HL-60 (cell line): Measurements from ENCODE around the gene GGACT.

ENCODE experiments used
- DNase-seq, 2 experiments: peaks; one replicate each; pipeline ENCODE4 v3.0.0-alpha.2; 2010 to 2020; ENCODE audit warnings: low read depth in 1 of 2, low spot score in 1 of 2
- H3K27ac ChIP-seq: fragments of 250-450 bp; sonication (Bioruptor Pico); replicated peaks from 2 replicates; pipeline ENCODE4 v1.5.1; 2020; ENCODE audit warnings: mild to moderate bottlenecking, moderate library complexity
- H3K27me3 ChIP-seq: fragments of 250-450 bp; sonication (Bioruptor Pico); 2 replicates; pipeline ENCODE4 v1.5.1; 2021; ENCODE audit warnings: mild to moderate bottlenecking, moderate library complexity; ENCODE audit not compliant: insufficient read depth, poor library complexity, severe bottlenecking
- H3K4me3 ChIP-seq: replicated peaks from 2 replicates; pipeline ENCODE4 v1.5.1; 2011; ENCODE audit warnings: mild to moderate bottlenecking, control low read depth, low read length; ENCODE audit not compliant: insufficient read depth
- CTCF ChIP-seq: IDR thresholded peaks from one replicate; pipeline ENCODE4 v1.5.1; 2011; ENCODE audit warnings: low read length, control low read depth, inconsistent platforms; ENCODE audit not compliant: insufficient read depth
- GABPA ChIP-seq: IDR thresholded peaks from 2 replicates; pipeline ENCODE4 v1.6.1; 2012; ENCODE audit warnings: low read depth
- POLR2AphosphoS5 ChIP-seq: IDR thresholded peaks from 2 replicates; pipeline ENCODE4 v1.6.1; 2012; ENCODE audit warnings: low read depth
- REST ChIP-seq: IDR thresholded peaks from 2 replicates; pipeline ENCODE4 v1.6.1; 2012; ENCODE audit warnings: low read depth; ENCODE audit not compliant: insufficient replicate concordance
- SPI1 ChIP-seq: IDR thresholded peaks from 2 replicates; pipeline ENCODE4 v1.6.1; 2012; ENCODE audit warnings: low read depth, mild to moderate bottlenecking, borderline replicate concordance

The GGACT gene

GRCh38 chr13:100528820-100529219 lies 59.8 kb downstream of the GGACT start:
- Histone ChIP-seq H3K27me3 (no peaks in the 10 kb centered on the region), H3K27ac (no peak overlapping the region), H3K4me3 (no peak overlapping the region)
- DNase-seq, result no peak
- TF ChIP-seq SPI1, result no peak
- no peak for TF ChIP-seq POLR2AphosphoS5
- no peak for TF ChIP-seq CTCF
- TF ChIP-seq REST, result no peak
- no peak for TF ChIP-seq GABPA

GRCh38 chr13:100528353-100528752 lies 60.2 kb downstream of the GGACT start:
- Histone ChIP-seq H3K27ac (no peak overlapping the region), H3K4me3 (no peak overlapping the region), H3K27me3 (no peaks in the 10 kb centered on the region)
- TF ChIP-seq GABPA, result no peak
- TF ChIP-seq CTCF, result no peak
- TF ChIP-seq SPI1, result no peak
- TF ChIP-seq REST, result no peak
- no peak for TF ChIP-seq POLR2AphosphoS5
- no peak for DNase-seq

- Histone ChIP-seq H3K27ac (no peak overlapping the region), H3K4me3 (no peak overlapping the region), H3K27me3 (no peaks in the 10 kb centered on the region)
- no peak for DNase-seq
- no peak for TF ChIP-seq CTCF
- TF ChIP-seq GABPA, result no peak
- TF ChIP-seq POLR2AphosphoS5, result no peak
- no peak for TF ChIP-seq SPI1
- TF ChIP-seq REST, result no peak
Measured at GRCh38 chr13:100527644-100528043, 60.9 kb downstream of the GGACT start.
